ENCODE data around the gene NME7.
"Not testable (repeated sequence)": the region's sequence is repeated elsewhere in the genome, so short reads cannot be mapped to it uniquely, and the experiment has no call there.

The NME7 gene

DNA sequence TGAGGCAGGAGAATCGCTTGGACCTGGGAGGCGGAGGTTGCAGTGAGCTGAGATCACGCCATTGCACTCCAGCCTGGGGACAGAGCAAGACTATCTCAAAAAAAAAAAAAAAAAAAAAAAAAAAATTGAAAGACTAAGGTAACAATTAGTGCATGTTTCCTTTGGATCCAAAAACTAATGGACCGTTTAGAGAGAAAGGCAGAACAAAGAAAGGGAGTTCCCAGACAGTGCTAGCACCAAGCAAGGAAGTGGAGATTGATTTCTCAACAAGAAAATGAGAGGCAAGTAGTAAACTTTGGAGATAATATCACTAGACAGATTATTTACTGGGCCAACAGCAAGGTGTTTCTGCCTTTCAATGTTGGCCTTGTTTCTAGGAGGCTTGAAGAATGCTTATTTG is 236.9 kb downstream of the NME7 start:
- Histone ChIP-seq H3K4me1 (ENCODE audit: control insufficient read depth, insufficient read depth, low read length) (peaks cover 18% of the 10 kb centered on the region), H3K9me3 (replicated peaks; ENCODE audit: low read length) (no peaks in the 10 kb centered on the region), H3K4me3 (ENCODE audit: low read length) (no peak overlapping the region), H3K4me2 (ENCODE audit: low read length) (no peak overlapping the region), H3K27me3 (ENCODE audit: control insufficient read depth, insufficient read depth, low read length) (no peaks in the 10 kb centered on the region), H3K9ac (ENCODE audit: low read depth, low read length) (no peak overlapping the region), H3K36me3 (ENCODE audit: insufficient read depth, low read length) (peaks cover 14% of the 10 kb centered on the region)

DNA sequence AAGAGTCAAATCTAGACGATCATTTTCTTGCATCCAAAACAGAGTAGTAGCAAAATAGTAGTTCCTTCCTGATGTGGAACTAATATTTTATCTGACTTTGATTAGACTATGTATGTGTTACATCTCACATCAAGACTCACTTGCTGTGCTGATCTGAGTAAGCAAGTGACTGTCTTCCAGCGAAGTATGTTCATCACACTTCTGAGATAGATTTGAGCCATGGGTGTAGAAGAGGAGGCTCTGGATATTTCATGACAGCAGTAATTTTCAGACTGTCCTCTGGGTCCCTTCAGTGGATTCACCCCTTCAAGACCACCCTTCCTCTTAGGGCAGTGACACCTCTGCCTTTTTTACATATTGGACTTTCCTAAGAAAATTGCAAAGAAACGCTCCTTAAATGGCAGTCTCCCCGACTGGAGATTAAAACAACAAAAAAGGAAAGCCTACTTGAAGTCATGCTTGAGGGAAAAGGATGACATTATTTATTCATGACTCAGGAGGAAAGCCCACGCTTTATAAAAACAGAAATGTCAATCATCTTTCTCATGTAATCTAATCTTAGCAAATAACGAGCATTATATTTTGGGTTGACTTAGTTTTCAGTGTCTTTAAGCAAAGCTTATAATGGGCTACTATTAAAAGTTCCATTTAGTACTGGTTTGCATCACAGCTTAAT is 238.3 kb downstream of the NME7 start:
- peaks cover 21% of the 10 kb centered on the region for H3K36me3 ChIP-seq (ENCODE audit: insufficient read depth, low read length)
- H3K4me3 ChIP-seq (ENCODE audit: low read length) = peak overlapping the region; percentile 27
- peak overlapping the region; percentile 65 for H3K4me2 ChIP-seq (ENCODE audit: low read length)

DNA sequence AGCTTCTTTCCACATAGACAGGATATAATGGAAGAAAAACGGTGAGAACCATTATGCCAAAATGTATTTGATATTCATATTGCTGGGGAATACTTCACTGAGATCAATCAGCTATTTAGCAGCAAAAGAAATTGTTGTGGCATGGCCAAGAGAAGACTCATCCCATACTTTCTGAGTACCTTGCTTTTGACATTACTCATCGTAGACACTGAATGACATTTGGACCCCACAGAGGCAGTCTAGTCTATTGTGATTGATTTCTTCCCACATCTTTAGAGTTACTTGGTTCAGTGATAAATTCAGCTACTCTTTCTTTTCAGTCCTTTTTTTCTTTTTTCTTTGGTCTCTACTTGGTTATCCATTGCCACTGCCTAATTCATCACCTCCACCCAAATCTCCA is 239.0 kb downstream of the NME7 start:
- Histone ChIP-seq H3K4me1 (ENCODE audit: control insufficient read depth, insufficient read depth, low read length) (peaks cover 18% of the 10 kb centered on the region), H3K9me3 (replicated peaks; ENCODE audit: low read length) (no peaks in the 10 kb centered on the region), H3K27me3 (ENCODE audit: control insufficient read depth, insufficient read depth, low read length) (no peaks in the 10 kb centered on the region), H3K4me2 (ENCODE audit: low read length) (no peak overlapping the region), H3K9ac (ENCODE audit: low read depth, low read length) (no peak overlapping the region), H3K4me3 (ENCODE audit: low read length) (no peak overlapping the region), H3K36me3 (ENCODE audit: insufficient read depth, low read length) (peaks cover 23% of the 10 kb centered on the region)

More for the DNA sequence above, 238.3 kb downstream of the NME7 start:
- peaks cover 18% of the 10 kb centered on the region for H3K4me1 ChIP-seq (ENCODE audit: control insufficient read depth, insufficient read depth, low read length)
- H3K9me3 ChIP-seq (replicated peaks; ENCODE audit: low read length) = no peaks in the 10 kb centered on the region
- no peak overlapping the region for H3K9ac ChIP-seq (ENCODE audit: low read depth, low read length)
- no peaks in the 10 kb centered on the region for H3K27me3 ChIP-seq (ENCODE audit: control insufficient read depth, insufficient read depth, low read length)

DNA sequence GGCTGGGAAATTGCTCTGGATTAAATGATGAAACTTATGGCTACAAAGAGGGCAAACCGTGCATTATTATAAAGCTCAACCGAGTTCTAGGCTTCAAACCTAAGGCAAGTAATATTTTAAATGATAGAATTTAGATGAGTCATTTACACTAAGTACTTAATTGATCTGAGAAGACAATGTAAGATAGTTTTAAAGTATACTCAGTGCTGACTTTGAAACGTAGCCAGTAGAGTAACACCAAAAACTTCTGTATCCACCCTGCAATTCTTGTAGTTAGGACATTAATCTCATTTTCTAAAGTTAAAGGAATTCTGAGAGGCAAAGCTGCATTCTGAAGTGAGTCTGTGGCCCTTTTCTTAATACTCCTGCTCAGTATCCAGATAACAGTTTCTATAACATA is 240.3 kb downstream of the NME7 start:
- Histone ChIP-seq H3K9ac (ENCODE audit: low read depth, low read length) (no peak overlapping the region), H3K27me3 (ENCODE audit: control insufficient read depth, insufficient read depth, low read length) (no peaks in the 10 kb centered on the region), H3K4me3 (ENCODE audit: low read length) (no peak overlapping the region), H3K4me2 (ENCODE audit: low read length) (no peak overlapping the region), H3K4me1 (ENCODE audit: control insufficient read depth, insufficient read depth, low read length) (peaks cover 18% of the 10 kb centered on the region), H3K9me3 (replicated peaks; ENCODE audit: low read length) (no peaks in the 10 kb centered on the region), H3K36me3 (ENCODE audit: insufficient read depth, low read length) (peaks cover 24% of the 10 kb centered on the region)

DNA sequence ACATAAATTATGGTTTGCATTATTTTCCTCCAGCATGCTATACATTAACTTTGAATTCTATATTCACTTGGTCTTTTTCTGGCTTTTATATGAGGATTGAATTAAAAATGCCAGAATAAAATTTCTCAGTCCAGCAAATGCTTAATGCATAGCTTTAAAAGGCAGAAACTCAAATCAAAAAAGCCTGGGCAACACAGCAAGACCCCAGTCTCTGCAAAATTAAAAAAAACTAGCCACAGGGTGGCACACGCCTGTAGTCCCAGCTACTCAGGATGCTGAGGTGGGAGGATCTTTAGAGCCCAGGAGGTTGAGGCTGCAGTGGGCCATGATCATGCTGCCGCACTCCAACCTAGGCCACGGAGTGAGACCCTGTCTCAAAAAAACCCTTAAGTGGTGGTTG is 241.3 kb downstream of the NME7 start:
- peaks cover 18% of the 10 kb centered on the region for H3K4me1 ChIP-seq (ENCODE audit: control insufficient read depth, insufficient read depth, low read length)
- H3K9ac ChIP-seq (ENCODE audit: low read depth, low read length) = no peak overlapping the region
- H3K4me3 ChIP-seq (ENCODE audit: low read length) = no peak overlapping the region
- H3K4me2 ChIP-seq (ENCODE audit: low read length) = no peak overlapping the region
- no peaks in the 10 kb centered on the region for H3K9me3 ChIP-seq (replicated peaks; ENCODE audit: low read length)
- peaks cover 23% of the 10 kb centered on the region for H3K36me3 ChIP-seq (ENCODE audit: insufficient read depth, low read length)
- no peaks in the 10 kb centered on the region for H3K27me3 ChIP-seq (ENCODE audit: control insufficient read depth, insufficient read depth, low read length)

DNA sequence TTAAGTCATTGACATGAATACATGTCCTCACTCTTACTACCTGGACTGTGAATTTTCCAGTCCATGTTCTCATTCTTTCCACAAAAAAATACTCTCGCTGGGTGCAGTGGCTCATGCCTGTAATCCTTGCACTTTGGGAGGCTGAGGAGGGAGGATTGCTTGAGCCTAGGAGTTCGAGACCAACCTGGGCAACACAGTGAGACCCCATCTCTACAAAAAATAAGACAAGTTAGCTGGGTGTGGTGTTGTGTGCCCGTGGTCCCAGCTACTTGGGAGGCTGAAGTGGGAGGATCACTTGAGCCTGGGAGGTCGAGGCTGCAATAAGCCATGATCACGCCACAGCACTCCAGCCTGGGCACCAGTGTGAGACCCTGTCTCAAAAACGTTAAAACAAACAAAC is 242.0 kb downstream of the NME7 start:
- H3K27me3 ChIP-seq (ENCODE audit: control insufficient read depth, insufficient read depth, low read length); H3K9me3 ChIP-seq (replicated peaks; ENCODE audit: low read length); H3K9ac ChIP-seq (ENCODE audit: low read depth, low read length); H3K4me3 ChIP-seq (ENCODE audit: low read length); H3K4me2 ChIP-seq (ENCODE audit: low read length): not testable (repeated sequence)
- peaks cover 18% of the 10 kb centered on the region for H3K4me1 ChIP-seq (ENCODE audit: control insufficient read depth, insufficient read depth, low read length)
- peaks cover 23% of the 10 kb centered on the region for H3K36me3 ChIP-seq (ENCODE audit: insufficient read depth, low read length)

DNA sequence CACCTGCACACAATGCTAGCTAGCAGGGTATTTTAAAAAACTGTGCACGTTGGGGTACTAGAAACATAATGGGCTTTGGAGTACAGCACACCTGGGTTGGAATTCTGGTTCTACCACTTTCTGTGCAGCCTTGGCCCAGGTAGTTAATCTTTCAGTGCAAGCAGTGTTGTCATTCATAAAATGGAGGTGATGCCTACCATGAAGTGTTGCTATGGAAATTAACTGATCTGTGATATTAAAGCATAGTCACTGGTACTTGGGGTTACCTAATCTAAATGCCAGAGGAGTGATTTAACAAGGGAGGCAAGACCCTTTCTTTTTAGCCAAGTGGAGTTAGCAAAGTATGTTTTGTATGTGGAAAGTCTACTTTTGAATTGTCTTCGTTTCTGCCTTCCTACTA is 243.1 kb downstream of the NME7 start:
- Histone ChIP-seq H3K36me3 (ENCODE audit: insufficient read depth, low read length) (peaks cover 23% of the 10 kb centered on the region), H3K4me1 (ENCODE audit: control insufficient read depth, insufficient read depth, low read length) (peaks cover 21% of the 10 kb centered on the region), H3K4me3 (ENCODE audit: low read length) (no peak overlapping the region), H3K9me3 (replicated peaks; ENCODE audit: low read length) (no peaks in the 10 kb centered on the region), H3K9ac (ENCODE audit: low read depth, low read length) (no peak overlapping the region), H3K4me2 (ENCODE audit: low read length) (no peak overlapping the region), H3K27me3 (ENCODE audit: control insufficient read depth, insufficient read depth, low read length) (no peaks in the 10 kb centered on the region)

DNA sequence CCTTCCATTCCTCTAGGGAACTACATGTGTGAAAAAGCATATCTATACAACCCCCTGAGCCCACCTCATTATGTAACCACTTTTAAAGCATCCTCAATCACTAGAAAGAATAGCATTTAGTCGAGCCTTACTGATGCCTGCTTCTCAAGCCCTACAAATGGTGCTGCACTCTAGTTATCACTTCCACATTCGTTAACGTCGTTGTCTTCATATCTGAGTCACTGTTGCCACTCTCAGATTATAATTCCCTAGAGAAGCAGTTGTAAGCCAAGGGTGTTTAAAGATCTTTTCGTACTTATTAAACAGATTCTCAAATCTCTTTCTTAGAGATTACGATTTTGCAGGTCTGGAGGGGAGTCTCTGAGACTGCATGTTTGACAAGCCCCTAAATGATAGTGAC is 244.6 kb downstream of the NME7 start:
- Histone ChIP-seq H3K4me3 (ENCODE audit: low read length) (no peak overlapping the region), H3K36me3 (ENCODE audit: insufficient read depth, low read length) (peaks cover 22% of the 10 kb centered on the region), H3K4me2 (ENCODE audit: low read length) (no peak overlapping the region), H3K4me1 (ENCODE audit: control insufficient read depth, insufficient read depth, low read length) (peaks cover 23% of the 10 kb centered on the region), H3K27me3 (ENCODE audit: control insufficient read depth, insufficient read depth, low read length) (no peaks in the 10 kb centered on the region), H3K9ac (ENCODE audit: low read depth, low read length) (no peak overlapping the region), H3K9me3 (replicated peaks; ENCODE audit: low read length) (no peaks in the 10 kb centered on the region)

DNA sequence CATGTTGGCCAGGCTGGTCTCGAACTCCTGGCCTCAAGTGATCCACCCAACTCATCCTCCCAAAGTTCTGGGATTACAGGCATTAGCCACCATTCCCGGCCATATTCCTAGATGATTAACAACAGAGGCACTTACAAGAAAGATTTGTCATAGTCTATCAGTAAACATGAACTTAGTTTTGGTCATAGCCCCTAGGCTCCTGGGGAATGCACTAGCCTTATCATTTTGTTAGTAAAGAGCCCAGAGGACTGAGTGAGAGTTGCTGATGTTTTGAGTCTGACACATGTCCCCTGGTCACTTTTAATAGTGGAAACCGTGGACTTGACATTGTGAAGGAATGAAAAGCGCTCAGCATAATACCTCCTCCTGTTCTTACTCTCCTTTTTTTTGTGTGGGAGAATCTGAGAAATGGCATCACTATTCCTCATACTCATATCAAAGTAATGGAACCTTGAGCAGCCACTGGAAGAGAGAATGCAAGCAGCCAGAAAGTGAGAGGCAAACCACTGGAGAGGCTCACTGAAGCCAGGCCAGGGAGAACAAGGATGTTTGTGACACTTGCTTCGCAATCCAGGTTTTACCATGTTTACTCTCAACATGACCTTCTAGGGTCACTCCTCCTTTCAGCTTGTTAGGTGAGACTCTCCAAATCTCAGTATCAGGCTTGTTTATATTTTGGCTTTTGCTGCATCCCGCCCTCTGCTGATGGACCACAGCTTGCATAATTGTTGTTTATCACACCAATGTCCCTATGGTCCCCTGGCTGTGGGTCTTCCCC is 246.3 kb downstream of the NME7 start:
- Histone ChIP-seq H3K4me2 (ENCODE audit: low read length) (no peak overlapping the region), H3K27me3 (ENCODE audit: control insufficient read depth, insufficient read depth, low read length) (no peaks in the 10 kb centered on the region), H3K4me1 (ENCODE audit: control insufficient read depth, insufficient read depth, low read length) (peaks cover 23% of the 10 kb centered on the region), H3K9me3 (replicated peaks; ENCODE audit: low read length) (no peaks in the 10 kb centered on the region), H3K9ac (ENCODE audit: low read depth, low read length) (no peak overlapping the region), H3K36me3 (ENCODE audit: insufficient read depth, low read length) (peaks cover 15% of the 10 kb centered on the region), H3K4me3 (ENCODE audit: low read length) (no peak overlapping the region)

DNA sequence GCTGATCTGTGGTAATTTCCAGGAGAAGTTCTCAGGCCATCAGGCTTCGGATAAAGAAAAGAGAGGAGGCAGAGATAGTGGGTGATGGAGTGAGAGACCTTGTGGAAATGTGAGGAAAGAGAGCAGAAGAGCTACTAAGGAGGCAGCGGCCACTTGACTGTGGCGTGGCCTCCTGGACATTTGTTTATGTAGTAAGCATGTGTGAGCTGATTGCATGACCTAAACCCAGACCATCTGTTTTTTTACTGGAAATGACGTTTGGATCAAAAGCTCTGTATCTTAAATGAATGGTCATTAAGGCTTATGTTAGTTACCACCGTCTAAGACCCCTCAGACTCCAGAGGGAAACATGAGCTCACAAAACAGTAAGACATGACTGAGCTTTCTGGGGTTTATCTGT is 247.5 kb downstream of the NME7 start:
- Histone ChIP-seq H3K9ac (ENCODE audit: low read depth, low read length) (no peak overlapping the region), H3K4me1 (ENCODE audit: control insufficient read depth, insufficient read depth, low read length) (peaks cover 30% of the 10 kb centered on the region), H3K9me3 (replicated peaks; ENCODE audit: low read length) (no peaks in the 10 kb centered on the region), H3K4me3 (ENCODE audit: low read length) (no peak overlapping the region), H3K4me2 (ENCODE audit: low read length) (no peak overlapping the region), H3K36me3 (ENCODE audit: insufficient read depth, low read length) (peaks cover 8% of the 10 kb centered on the region), H3K27me3 (ENCODE audit: control insufficient read depth, insufficient read depth, low read length) (no peaks in the 10 kb centered on the region)

DNA sequence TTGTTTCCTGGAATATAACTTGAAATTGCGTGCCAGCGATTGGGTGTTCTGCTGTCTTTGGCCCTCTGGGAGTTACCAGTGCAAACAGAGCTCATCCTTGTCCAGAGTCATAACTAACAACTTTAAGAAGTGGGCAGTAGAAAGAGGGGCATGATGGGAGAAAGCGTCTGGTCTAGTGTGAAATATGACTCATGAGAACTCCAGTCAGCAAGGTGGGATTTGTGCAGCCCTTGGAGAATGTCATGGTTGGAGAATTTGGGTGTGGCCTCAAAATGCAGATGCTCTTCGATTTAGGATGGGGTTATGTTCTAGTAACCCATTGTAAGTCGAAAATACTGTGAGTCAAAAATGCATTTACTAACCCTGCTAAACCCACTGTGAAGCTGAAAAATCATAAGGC is 248.2 kb downstream of the NME7 start:
- Histone ChIP-seq H3K4me3 (ENCODE audit: low read length) (no peak overlapping the region), H3K4me2 (ENCODE audit: low read length) (peak overlapping the region; percentile 16), H3K4me1 (ENCODE audit: control insufficient read depth, insufficient read depth, low read length) (peaks cover 32% of the 10 kb centered on the region), H3K36me3 (ENCODE audit: insufficient read depth, low read length) (peaks cover 10% of the 10 kb centered on the region), H3K27me3 (ENCODE audit: control insufficient read depth, insufficient read depth, low read length) (no peaks in the 10 kb centered on the region), H3K9me3 (replicated peaks; ENCODE audit: low read length) (no peaks in the 10 kb centered on the region), H3K9ac (ENCODE audit: low read depth, low read length) (no peak overlapping the region)

DNA sequence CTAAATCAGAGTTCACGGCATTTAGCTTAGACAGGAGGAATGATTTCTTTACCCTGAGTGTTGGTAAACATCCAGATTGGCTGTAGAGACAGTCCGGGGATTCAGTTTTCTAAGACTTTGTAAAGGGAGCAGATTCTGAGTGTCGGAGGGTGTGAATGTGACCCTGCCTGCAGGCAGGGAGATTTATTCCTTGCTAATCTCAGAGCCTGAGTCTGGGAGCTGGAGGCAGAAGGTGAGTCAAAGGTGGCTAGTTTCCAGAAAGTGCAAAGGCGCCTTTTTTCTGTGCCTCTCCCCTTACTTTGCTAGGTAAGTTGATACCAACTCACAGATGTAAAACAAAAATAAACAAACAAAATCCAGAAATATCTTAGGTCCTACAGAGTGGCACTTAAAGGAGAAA is 249.4 kb downstream of the NME7 start:
- no peaks in the 10 kb centered on the region for H3K9me3 ChIP-seq (replicated peaks; ENCODE audit: low read length)
- no peak overlapping the region for H3K4me2 ChIP-seq (ENCODE audit: low read length)

More for the DNA sequence above, 249.4 kb downstream of the NME7 start:
- Histone ChIP-seq H3K27me3 (ENCODE audit: control insufficient read depth, insufficient read depth, low read length) (no peaks in the 10 kb centered on the region), H3K4me3 (ENCODE audit: low read length) (no peak overlapping the region), H3K9ac (ENCODE audit: low read depth, low read length) (no peak overlapping the region), H3K36me3 (ENCODE audit: insufficient read depth, low read length) (peaks cover 9% of the 10 kb centered on the region), H3K4me1 (ENCODE audit: control insufficient read depth, insufficient read depth, low read length) (peaks cover 44% of the 10 kb centered on the region)

All from skeletal muscle satellite cell (primary cell).